Choroid plexus epithelial cell (primary cell): ENCODE measurements around the gene GNA15.
"Not testable (repeated sequence)": the region's sequence is repeated elsewhere in the genome, so short reads cannot be mapped to it uniquely, and the experiment has no call there.

Experiments
- DNase-seq: peaks from one replicate; pipeline ENCODE4 v3.0.0-alpha.2; 2010; ENCODE audit warnings: low read depth
- H3K4me3 ChIP-seq: 2 replicates; pipeline ENCODE4 v1.5.1; 2011; ENCODE audit warnings: low read depth, mild to moderate bottlenecking, control low read depth, low read length, moderate library complexity
- CTCF ChIP-seq: conservative IDR thresholded peaks from 2 replicates; pipeline ENCODE4 v1.5.1; 2011; ENCODE audit warnings: low read depth, mild to moderate bottlenecking, control low read depth, inconsistent platforms, low read length, moderate library complexity

The GNA15 gene

GRCh38 chr19:3196064-3196932 lies 60.5 kb downstream of the GNA15 start:
- no peak for TF ChIP-seq CTCF
- DNase-seq, result no peak
- no peak overlapping the region for H3K4me3 ChIP-seq

- TF ChIP-seq CTCF, result no peak
- DNase-seq, result no peak
These were observed 61.0 kb downstream of the GNA15 start for GRCh38 chr19:3196933-3197205.

GRCh38 chr19:3198901-3199700 lies 63.3 kb downstream of the GNA15 start:
- H3K4me3 ChIP-seq, result no peak overlapping the region
- no peak for TF ChIP-seq CTCF
- no peak for DNase-seq

More at GRCh38 chr19:3196933-3197205, 61.0 kb downstream of the GNA15 start:
- no peak overlapping the region for H3K4me3 ChIP-seq

GRCh38 chr19:3201072-3201700 lies 65.4 kb downstream of the GNA15 start:
- no peak for TF ChIP-seq CTCF
- no peak overlapping the region for H3K4me3 ChIP-seq

GRCh38 chr19:3201911-3202310 lies 66.1 kb downstream of the GNA15 start:
- no peak for DNase-seq
- no peak overlapping the region for H3K4me3 ChIP-seq
- no peak for TF ChIP-seq CTCF

More at GRCh38 chr19:3201072-3201700, 65.4 kb downstream of the GNA15 start:
- DNase-seq, result no peak

- no peak for DNase-seq
- TF ChIP-seq CTCF, result no peak
These were observed 66.5 kb downstream of the GNA15 start for GRCh38 chr19:3202346-3202745.

GRCh38 chr19:3202895-3203294 lies 67.1 kb downstream of the GNA15 start:
- H3K4me3 ChIP-seq, DNase-seq: not testable (repeated sequence)

More at GRCh38 chr19:3202346-3202745, 66.5 kb downstream of the GNA15 start:
- no peak overlapping the region for H3K4me3 ChIP-seq
